T-cell (primary cell): ENCODE results near the gene SPINK5. TPM values are rescaled to one million over a fixed set of nuclear protein-coding genes. Genes with fewer than 3 reads are reported as not detected.

Source experiments
- ATAC-seq, 4 experiments: fragments of 200-7000 bp in 3 of 4; fragments of 150-1000 bp in 1 of 4; cut with Tn5 transposase; replicated peaks in 1 of 4; 1 replicate in 3 of 4; 2 replicates in 1 of 4; pipeline ENCODE4 v1.10.0; 2021; ENCODE audit warnings: moderate library complexity in 3 of 4, mild to moderate bottlenecking in 2 of 4, moderate number of reproducible peaks in 1 of 4
- CTCF ChIA-PET, 2 donors: fragments of 300-600 bp; sonication (Branson Sonifier 250); formaldehyde crosslinking; loops; one replicate each; lab custom pipeline; 2022; ENCODE audit warnings: antibody characterized with exemption in 2 of 2; lab: Charles Lee
- POLR2A ChIA-PET, 2 donors: fragments of 300-600 bp; sonication (Branson Sonifier 250); formaldehyde crosslinking; loops; one replicate each; lab custom pipeline; 2022; ENCODE audit warnings: antibody characterized with exemption in 2 of 2; lab: Charles Lee
- DNase-seq, 35 experiments: peaks; one replicate each; pipeline versions ENCODE4 v3.0.0 to v3.0.0-alpha.2; 2013 to 2023
- H3K27ac ChIP-seq: one replicate; pipeline ENCODE4 v1.5.1; 2013; ENCODE audit warnings: low read length
- H3K27me3 ChIP-seq, 2 experiments: replicated peaks in 1 of 2; 1 replicate in 1 of 2; 2 replicates in 1 of 2; pipeline versions ENCODE4 v1.6.1 to v1.7.0; 2013; ENCODE audit warnings: low read length in 1 of 2, mixed read lengths in 1 of 2; ENCODE audit not compliant: control insufficient read depth in 2 of 2, insufficient read depth in 2 of 2; ENCODE audit errors: extremely low read depth in 1 of 2
- H3K36me3 ChIP-seq, 2 donors: 1 replicate in 1 of 2; 2 replicates in 1 of 2; pipeline versions ENCODE4 v1.6.1 to v1.7.0; 2013; ENCODE audit warnings: low read length in 1 of 2; ENCODE audit not compliant: control insufficient read depth in 2 of 2, insufficient read depth in 1 of 2; ENCODE audit errors: extremely low read depth in 1 of 2
- H3K4me1 ChIP-seq, 2 experiments: 1 replicate in 1 of 2; 2 replicates in 1 of 2; pipeline versions ENCODE4 v1.6.1 to v1.7.0; 2013; ENCODE audit warnings: low read length in 2 of 2, mixed read lengths in 1 of 2; ENCODE audit not compliant: insufficient read depth in 2 of 2, control insufficient read depth in 1 of 2; ENCODE audit errors: extremely low read depth in 1 of 2
- H3K4me3 ChIP-seq, 2 donors: 1 replicate in 1 of 2; 2 replicates in 1 of 2; pipeline versions ENCODE4 v1.5.1 to v1.7.0; 2013; ENCODE audit warnings: mild to moderate bottlenecking in 2 of 2, low read length in 1 of 2, moderate library complexity in 1 of 2; ENCODE audit not compliant: control insufficient read depth in 1 of 2; ENCODE audit errors: extremely low read depth in 1 of 2
- H3K9me3 ChIP-seq: 2 replicates; pipeline ENCODE4 v1.7.0; 2013
- H3K27ac Mint-ChIP-seq, 2 donors: one replicate each; pipeline ENCODE4 v1.8.0; 2020 to 2021; ENCODE audit warnings: mild to moderate bottlenecking in 2 of 2, mixed read lengths in 2 of 2
- H3K27me3 Mint-ChIP-seq, 2 donors: one replicate each; pipeline ENCODE4 v1.8.0; 2021 to 2022; ENCODE audit warnings: mixed read lengths in 2 of 2
- H3K36me3 Mint-ChIP-seq: one replicate; pipeline ENCODE4 v1.8.0; 2021; ENCODE audit warnings: mixed read lengths
- H3K4me1 Mint-ChIP-seq, 3 donors: one replicate each; pipeline ENCODE4 v1.8.0; 2020 to 2022; ENCODE audit warnings: mixed read lengths in 3 of 3, mild to moderate bottlenecking in 1 of 3
- H3K4me3 Mint-ChIP-seq, 3 donors: one replicate each; pipeline ENCODE4 v1.8.0; 2020 to 2022; ENCODE audit warnings: mild to moderate bottlenecking in 3 of 3, mixed read lengths in 3 of 3, moderate library complexity in 3 of 3
- H3K9me3 Mint-ChIP-seq, 3 donors: one replicate each; pipeline ENCODE4 v1.8.0; 2020 to 2022; ENCODE audit warnings: mixed read lengths in 3 of 3
- WGBS: methylation state at CpG from one replicate; pipeline ENCODE4 v1.1.5; 2013; ENCODE audit warnings: missing lambda C conversion rate; ENCODE audit not compliant: insufficient coverage; 5-methylcytosine and 5-hydroxymethylcytosine counted together
- total RNA-seq, 35 experiments: library from RNA in 6 of 35; stranded (reverse) in 6 of 35; fragments of 120-200 nt in 1 of 35; gene quantifications; one replicate each; pipeline versions ENCODE4 v1.2.1 to v1.2.4 and lab custom pipeline; 2013 to 2026

Gene SPINK5
- total RNA-seq, 5 donors from 2014 or later (not counting 1 experiment from before 2014, with no cell fraction given): 0.07 TPM; not detected in 4

GRCh38 chr5:148090146-148090772 is 26.5 kb downstream of the SPINK5 start:
- ChIA-PET POLR2A (no interaction called here), CTCF (no interaction called here)
- H3K9me3 ChIP-seq: no peaks in the 10 kb centered on the region
- Mint-ChIP-seq H3K9me3 (no peaks in the 10 kb centered on the region), H3K4me3 (no peak overlapping the region), H3K27ac (no peak overlapping the region), H3K27me3 (no peaks in the 10 kb centered on the region), H3K4me1 (no peaks in the 10 kb centered on the region), H3K36me3 (no peaks in the 10 kb centered on the region)
- no peaks in the 10 kb centered on the region for H3K27me3 ChIP-seq
- H3K36me3 ChIP-seq: no peaks in the 10 kb centered on the region
- DNase-seq: no peak
- H3K4me1 ChIP-seq: no peaks in the 10 kb centered on the region
- no peak overlapping the region for H3K4me3 ChIP-seq
- 11% methylated on average over 1 of the region's 5 CpGs for WGBS
- ATAC-seq: no peak
- no peak overlapping the region for H3K27ac ChIP-seq

- Histone ChIP-seq H3K4me1 (no peaks in the 10 kb centered on the region), H3K4me3 (no peak overlapping the region), H3K27ac (no peak overlapping the region), H3K36me3 (no peaks in the 10 kb centered on the region), H3K27me3 (no peaks in the 10 kb centered on the region), H3K9me3 (no peaks in the 10 kb centered on the region)
- H3K9me3 Mint-ChIP-seq: no peaks in the 10 kb centered on the region
- H3K4me3 Mint-ChIP-seq: no peak overlapping the region
- DNase-seq: no peak
- POLR2A ChIA-PET: no interaction called here
- ATAC-seq: no peak
- no peaks in the 10 kb centered on the region for H3K36me3 Mint-ChIP-seq
- CTCF ChIA-PET: no interaction called here
- H3K4me1 Mint-ChIP-seq: no peaks in the 10 kb centered on the region
- H3K27ac Mint-ChIP-seq: no peak overlapping the region
- 78% methylated on average over 2 of the region's 7 CpGs for WGBS
- H3K27me3 Mint-ChIP-seq: no peaks in the 10 kb centered on the region
These were observed 27.0 kb downstream of the SPINK5 start for GRCh38 chr5:148090773-148091250.

- no peak overlapping the region for H3K27ac Mint-ChIP-seq
- no peaks in the 10 kb centered on the region for H3K4me1 Mint-ChIP-seq
- no peaks in the 10 kb centered on the region for H3K27me3 Mint-ChIP-seq
- H3K4me3 ChIP-seq: no peak overlapping the region
- no peaks in the 10 kb centered on the region for H3K36me3 Mint-ChIP-seq
- no peaks in the 10 kb centered on the region for H3K27me3 ChIP-seq
- ChIA-PET CTCF (no interaction called here), POLR2A (no interaction called here)
- ATAC-seq (no peak), DNase-seq (no peak)
- WGBS: no CpG with 5 or more reads among the region's 4 CpGs
- H3K9me3 ChIP-seq: no peaks in the 10 kb centered on the region
- H3K4me3 Mint-ChIP-seq: no peak overlapping the region
- no peak overlapping the region for H3K27ac ChIP-seq
- H3K4me1 ChIP-seq: no peaks in the 10 kb centered on the region
- no peaks in the 10 kb centered on the region for H3K9me3 Mint-ChIP-seq
- H3K36me3 ChIP-seq: no peaks in the 10 kb centered on the region
These were observed 28.5 kb downstream of the SPINK5 start for GRCh38 chr5:148091991-148092964.

- DNase-seq: no peak
- Histone ChIP-seq H3K4me1 (no peaks in the 10 kb centered on the region), H3K4me3 (no peak overlapping the region), H3K36me3 (no peaks in the 10 kb centered on the region), H3K9me3 (no peaks in the 10 kb centered on the region), H3K27me3 (peaks cover 0 to 2% of the 10 kb centered on the region in 2 experiments), H3K27ac (no peak overlapping the region)
- no peaks in the 10 kb centered on the region for H3K36me3 Mint-ChIP-seq
- no peaks in the 10 kb centered on the region for H3K27me3 Mint-ChIP-seq
- no peaks in the 10 kb centered on the region for H3K9me3 Mint-ChIP-seq
- H3K27ac Mint-ChIP-seq: no peak overlapping the region
- no peak for ATAC-seq
- CTCF ChIA-PET: no interaction called here
- POLR2A ChIA-PET: no interaction called here
- H3K4me1 Mint-ChIP-seq: no peaks in the 10 kb centered on the region
- 89% methylated on average over 3 of the region's 3 CpGs for WGBS
- H3K4me3 Mint-ChIP-seq: no peak overlapping the region
These were observed 30.6 kb downstream of the SPINK5 start for GRCh38 chr5:148094336-148094735.

GRCh38 chr5:148104226-148104625 is 40.4 kb downstream of the SPINK5 start:
- no peaks in the 10 kb centered on the region for H3K36me3 Mint-ChIP-seq
- Histone ChIP-seq H3K4me1 (no peaks in the 10 kb centered on the region), H3K4me3 (no peak overlapping the region), H3K27me3 (no peaks in the 10 kb centered on the region), H3K27ac (no peak overlapping the region), H3K36me3 (no peaks in the 10 kb centered on the region), H3K9me3 (no peaks in the 10 kb centered on the region)
- DNase-seq (no peak), ATAC-seq (no peak)
- CTCF ChIA-PET: no interaction called here
- H3K9me3 Mint-ChIP-seq: no peaks in the 10 kb centered on the region
- 83% methylated on average over 1 of the region's 1 CpG for WGBS
- POLR2A ChIA-PET: no interaction called here
- H3K27me3 Mint-ChIP-seq: no peaks in the 10 kb centered on the region
- H3K27ac Mint-ChIP-seq: no peak overlapping the region
- H3K4me1 Mint-ChIP-seq: no peaks in the 10 kb centered on the region
- no peak overlapping the region for H3K4me3 Mint-ChIP-seq

- no peak overlapping the region for H3K4me3 Mint-ChIP-seq
- no CpG with 5 or more reads among the region's 3 CpGs for WGBS
- POLR2A ChIA-PET: no interaction called here
- no peak for DNase-seq
- no peaks in the 10 kb centered on the region for H3K36me3 Mint-ChIP-seq
- no peak overlapping the region for H3K27ac Mint-ChIP-seq
- no peak for ATAC-seq
- H3K36me3 ChIP-seq: no peaks in the 10 kb centered on the region
- CTCF ChIA-PET: no interaction called here
- no peak overlapping the region for H3K4me3 ChIP-seq
- H3K27ac ChIP-seq: no peak overlapping the region
- H3K4me1 ChIP-seq: no peaks in the 10 kb centered on the region
- no peaks in the 10 kb centered on the region for H3K9me3 ChIP-seq
- H3K9me3 Mint-ChIP-seq: no peaks in the 10 kb centered on the region
- H3K4me1 Mint-ChIP-seq: no peaks in the 10 kb centered on the region
- no peaks in the 10 kb centered on the region for H3K27me3 ChIP-seq
- H3K27me3 Mint-ChIP-seq: no peaks in the 10 kb centered on the region
These were observed 43.8 kb downstream of the SPINK5 start for GRCh38 chr5:148107608-148108007.
